ENCODE data around the gene ERLIN1. TPM values are rescaled to one million over a fixed set of nuclear protein-coding genes. Genes with fewer than 3 reads are reported as not detected.

The ERLIN1 gene
- 31.4 and 32.8 TPM in 2 replicates for total RNA-seq

DNA sequence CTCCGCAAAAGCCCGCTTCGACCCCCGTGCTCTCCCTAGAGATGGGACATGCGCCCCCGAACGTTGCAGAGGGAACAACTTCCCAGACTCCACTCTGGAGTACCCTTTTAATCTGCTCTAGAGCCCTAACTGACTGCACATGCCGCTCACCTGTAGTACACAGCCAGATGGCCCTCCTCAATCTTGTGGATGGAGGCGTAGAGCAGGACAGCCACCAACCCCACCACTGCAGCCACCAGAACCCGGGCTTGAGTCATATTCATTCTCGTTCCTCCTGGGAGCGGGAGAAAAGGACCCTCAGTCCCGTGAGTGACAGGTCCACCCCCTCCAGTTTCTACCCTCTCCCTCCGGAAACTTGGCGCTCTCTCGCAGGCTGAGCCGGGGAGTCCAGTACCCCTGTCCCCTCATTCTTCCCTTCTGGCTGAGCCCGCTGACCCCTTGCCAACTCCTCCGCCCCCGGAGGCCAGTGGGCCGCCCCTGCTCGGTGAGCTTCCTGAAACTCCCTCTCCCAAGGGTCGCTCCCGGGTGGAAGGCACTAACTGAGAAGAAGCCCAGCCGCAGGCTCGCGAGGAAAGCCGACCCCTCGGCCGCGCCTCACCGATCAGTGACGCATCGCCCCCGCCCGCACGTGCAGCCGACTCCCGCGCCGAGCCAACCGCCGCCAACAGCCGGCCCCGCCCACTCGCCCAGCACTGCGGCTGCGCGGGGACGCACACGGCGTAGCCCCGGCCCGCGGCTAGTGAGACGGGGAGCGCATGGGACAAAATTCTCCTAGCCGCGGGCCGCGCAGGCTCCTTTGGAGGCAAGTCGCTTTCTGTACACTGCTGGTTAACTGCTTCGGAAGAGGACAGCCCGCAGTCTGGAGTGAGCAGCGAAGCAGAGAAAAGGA lies at the start of gene ERLIN1:
ERLIN1 (minus strand) TSS at position 666 of the 889 bp plus-strand sequence; CDS start at position 263, 403 bp downstream.

Other genes with a start within 250 kb of the ERLIN1 start
- 5.3 and 6.9 TPM in 2 replicates for gene DNMBP, start 176.1 kb downstream of the ERLIN1 start, total RNA-seq
- not detected in 2 replicates for gene CPN1, start 104.2 kb downstream of the ERLIN1 start, total RNA-seq
- 15.2 and 18.3 TPM in 2 replicates for gene CHUK, start 43.6 kb upstream of the ERLIN1 start, total RNA-seq
- gene CWF19L1, start 81.6 kb upstream of the ERLIN1 start, total RNA-seq, result 23.1 and 29.8 TPM in 2 replicates
- 68.0 and 81.5 TPM in 2 replicates for gene BLOC1S2, start 100.7 kb upstream of the ERLIN1 start, total RNA-seq
- gene PKD2L1, start 144.2 kb upstream of the ERLIN1 start, total RNA-seq, result not detected in 2 replicates
- gene SCD, start 161.2 kb upstream of the ERLIN1 start, total RNA-seq, result 545 and 638 TPM in 2 replicates

Measured in hair follicular keratinocyte (primary cell).